ENCODE data around the gene VAMP2.

DNA sequence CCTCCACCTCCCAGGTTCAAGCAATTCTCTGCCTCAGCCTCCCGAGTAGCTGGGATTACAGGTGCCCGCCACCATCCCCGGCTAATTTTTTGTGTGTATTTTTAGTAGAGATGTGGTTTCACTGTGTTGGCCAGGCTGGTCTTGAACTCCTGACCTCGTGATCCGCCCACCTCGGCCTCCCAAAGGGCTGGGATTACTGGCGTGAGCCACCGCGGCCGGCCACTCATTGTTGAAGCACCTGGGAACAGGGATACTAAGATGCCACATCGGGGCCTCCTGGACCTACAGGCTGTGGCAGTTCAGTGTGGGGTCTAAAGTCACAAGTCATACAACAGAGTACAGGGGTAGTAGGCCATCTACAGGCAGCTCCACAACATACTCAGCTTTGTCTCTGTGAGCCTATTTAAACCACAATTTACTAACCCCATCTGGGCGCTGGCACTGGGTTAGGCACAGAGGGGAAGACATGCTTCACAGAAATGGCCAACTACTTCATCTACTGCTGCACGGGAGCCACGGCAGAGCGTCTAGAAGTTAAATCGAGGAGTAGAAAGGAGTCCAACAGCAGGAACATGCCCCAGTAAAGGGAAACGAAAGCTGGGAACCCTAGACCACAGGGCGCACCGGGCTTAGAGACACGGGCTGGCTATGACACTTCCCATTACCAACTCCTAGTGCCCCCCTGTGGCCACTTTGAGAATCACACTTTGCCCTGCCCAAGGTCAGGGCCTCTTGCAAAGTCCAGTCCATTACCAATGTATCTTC lies 4.3 kb downstream of the VAMP2 start:
- TF ChIP-seq, protein P1, sequence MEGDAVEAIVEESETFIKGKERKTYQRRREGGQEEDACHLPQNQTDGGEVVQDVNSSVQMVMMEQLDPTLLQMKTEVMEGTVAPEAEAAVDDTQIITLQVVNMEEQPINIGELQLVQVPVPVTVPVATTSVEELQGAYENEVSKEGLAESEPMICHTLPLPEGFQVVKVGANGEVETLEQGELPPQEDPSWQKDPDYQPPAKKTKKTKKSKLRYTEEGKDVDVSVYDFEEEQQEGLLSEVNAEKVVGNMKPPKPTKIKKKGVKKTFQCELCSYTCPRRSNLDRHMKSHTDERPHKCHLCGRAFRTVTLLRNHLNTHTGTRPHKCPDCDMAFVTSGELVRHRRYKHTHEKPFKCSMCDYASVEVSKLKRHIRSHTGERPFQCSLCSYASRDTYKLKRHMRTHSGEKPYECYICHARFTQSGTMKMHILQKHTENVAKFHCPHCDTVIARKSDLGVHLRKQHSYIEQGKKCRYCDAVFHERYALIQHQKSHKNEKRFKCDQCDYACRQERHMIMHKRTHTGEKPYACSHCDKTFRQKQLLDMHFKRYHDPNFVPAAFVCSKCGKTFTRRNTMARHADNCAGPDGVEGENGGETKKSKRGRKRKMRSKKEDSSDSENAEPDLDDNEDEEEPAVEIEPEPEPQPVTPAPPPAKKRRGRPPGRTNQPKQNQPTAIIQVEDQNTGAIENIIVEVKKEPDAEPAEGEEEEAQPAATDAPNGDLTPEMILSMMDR (conservative IDR thresholded peaks at IDR 0.05; ENCODE audit: low read depth, low read length) = peak; percentile 86
- TF ChIP-seq POLR2A (IDR thresholded peaks at IDR 0.05; ENCODE audit: low read depth, low read length) (0 out of 2 replicates have a peak, but pooled peaks have one; percentile 26), MXI1 (IDR thresholded peaks at IDR 0.05; ENCODE audit: borderline replicate concordance, low read depth, low read length) (peak; percentile 46; the same call in 1 of the 2 replicates), RAD21 (IDR thresholded peaks at IDR 0.05; ENCODE audit: low read length) (peak; percentile 79), CEBPB (IDR thresholded peaks at IDR 0.05; ENCODE audit: low read depth, low read length) (0 out of 2 replicates have a peak, but pooled peaks have one; percentile 13), SMC3 (IDR thresholded peaks at IDR 0.05; ENCODE audit: low read depth, low read length) (peak; percentile 74)
- TF ChIP-seq, protein P2, sequence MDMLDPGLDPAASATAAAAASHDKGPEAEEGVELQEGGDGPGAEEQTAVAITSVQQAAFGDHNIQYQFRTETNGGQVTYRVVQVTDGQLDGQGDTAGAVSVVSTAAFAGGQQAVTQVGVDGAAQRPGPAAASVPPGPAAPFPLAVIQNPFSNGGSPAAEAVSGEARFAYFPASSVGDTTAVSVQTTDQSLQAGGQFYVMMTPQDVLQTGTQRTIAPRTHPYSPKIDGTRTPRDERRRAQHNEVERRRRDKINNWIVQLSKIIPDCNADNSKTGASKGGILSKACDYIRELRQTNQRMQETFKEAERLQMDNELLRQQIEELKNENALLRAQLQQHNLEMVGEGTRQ (IDR thresholded peaks at IDR 0.05; ENCODE audit: low read depth, low read length) = 0 out of 2 replicates have a peak, but pooled peaks have one; percentile 19
- TF ChIP-seq, protein P3, sequence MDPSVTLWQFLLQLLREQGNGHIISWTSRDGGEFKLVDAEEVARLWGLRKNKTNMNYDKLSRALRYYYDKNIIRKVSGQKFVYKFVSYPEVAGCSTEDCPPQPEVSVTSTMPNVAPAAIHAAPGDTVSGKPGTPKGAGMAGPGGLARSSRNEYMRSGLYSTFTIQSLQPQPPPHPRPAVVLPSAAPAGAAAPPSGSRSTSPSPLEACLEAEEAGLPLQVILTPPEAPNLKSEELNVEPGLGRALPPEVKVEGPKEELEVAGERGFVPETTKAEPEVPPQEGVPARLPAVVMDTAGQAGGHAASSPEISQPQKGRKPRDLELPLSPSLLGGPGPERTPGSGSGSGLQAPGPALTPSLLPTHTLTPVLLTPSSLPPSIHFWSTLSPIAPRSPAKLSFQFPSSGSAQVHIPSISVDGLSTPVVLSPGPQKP (IDR thresholded peaks at IDR 0.05; ENCODE audit: borderline replicate concordance, low read depth, low read length) = no peak
